Coronary artery (tissue), 2 donors: ENCODE results near the gene PARP3.

Experiments
- DNase-seq: peaks from one replicate; pipeline ENCODE4 v3.0.0-alpha.2; 2017; ENCODE audit warnings: low spot score
- H3K27ac ChIP-seq, 2 donors: fragments of 200-600 bp; sonication (generic); one replicate each; pipeline ENCODE4 v1.5.1; 2016 to 2019
- H3K4me3 ChIP-seq: fragments of 200-600 bp; sonication (generic); 2 replicates; pipeline ENCODE4 v1.5.1; 2016; ENCODE audit warnings: mild to moderate bottlenecking, moderate library complexity
- TF ChIP-seq, protein P1 (sequence below): fragments of 200-600 bp; sonication (generic); IDR thresholded peaks from one replicate; pipeline ENCODE4 v1.5.1; 2019; ENCODE audit warnings: antibody characterized with exemption

The PARP3 gene

DNA sequence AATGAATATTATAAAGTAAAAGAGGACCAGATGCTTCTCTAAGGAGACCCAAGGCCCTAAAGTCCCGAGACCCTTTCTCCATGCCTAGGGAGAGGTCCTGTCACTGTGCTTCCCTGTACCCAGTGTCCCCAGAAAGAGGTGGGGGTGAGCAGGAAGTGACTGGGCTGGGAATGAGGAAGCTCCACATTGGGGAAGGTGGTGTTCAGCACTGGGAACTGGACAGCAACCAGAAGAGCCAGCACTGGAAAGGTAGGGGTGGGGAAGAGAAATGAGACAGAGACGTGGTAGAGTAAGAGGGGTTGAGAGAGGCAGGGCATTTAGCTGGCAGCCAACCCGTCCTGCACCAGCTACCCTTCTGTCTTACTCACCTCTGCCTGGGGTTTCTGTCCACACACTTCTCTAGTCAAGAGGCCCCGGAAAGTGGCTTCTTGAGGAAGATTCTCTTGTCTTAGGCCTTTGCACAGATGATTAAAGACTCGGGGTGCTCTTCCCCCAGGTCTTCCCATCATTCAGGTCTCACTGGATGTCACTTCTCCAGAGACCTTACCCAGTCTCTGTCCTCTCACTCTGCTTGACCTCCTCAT, 12.7 kb upstream of the PARP3 start:
- no peak for DNase-seq
- TF ChIP-seq, protein P1, sequence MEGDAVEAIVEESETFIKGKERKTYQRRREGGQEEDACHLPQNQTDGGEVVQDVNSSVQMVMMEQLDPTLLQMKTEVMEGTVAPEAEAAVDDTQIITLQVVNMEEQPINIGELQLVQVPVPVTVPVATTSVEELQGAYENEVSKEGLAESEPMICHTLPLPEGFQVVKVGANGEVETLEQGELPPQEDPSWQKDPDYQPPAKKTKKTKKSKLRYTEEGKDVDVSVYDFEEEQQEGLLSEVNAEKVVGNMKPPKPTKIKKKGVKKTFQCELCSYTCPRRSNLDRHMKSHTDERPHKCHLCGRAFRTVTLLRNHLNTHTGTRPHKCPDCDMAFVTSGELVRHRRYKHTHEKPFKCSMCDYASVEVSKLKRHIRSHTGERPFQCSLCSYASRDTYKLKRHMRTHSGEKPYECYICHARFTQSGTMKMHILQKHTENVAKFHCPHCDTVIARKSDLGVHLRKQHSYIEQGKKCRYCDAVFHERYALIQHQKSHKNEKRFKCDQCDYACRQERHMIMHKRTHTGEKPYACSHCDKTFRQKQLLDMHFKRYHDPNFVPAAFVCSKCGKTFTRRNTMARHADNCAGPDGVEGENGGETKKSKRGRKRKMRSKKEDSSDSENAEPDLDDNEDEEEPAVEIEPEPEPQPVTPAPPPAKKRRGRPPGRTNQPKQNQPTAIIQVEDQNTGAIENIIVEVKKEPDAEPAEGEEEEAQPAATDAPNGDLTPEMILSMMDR, result no peak
- no peak overlapping the region for H3K27ac ChIP-seq
- no peak overlapping the region for H3K4me3 ChIP-seq

DNA sequence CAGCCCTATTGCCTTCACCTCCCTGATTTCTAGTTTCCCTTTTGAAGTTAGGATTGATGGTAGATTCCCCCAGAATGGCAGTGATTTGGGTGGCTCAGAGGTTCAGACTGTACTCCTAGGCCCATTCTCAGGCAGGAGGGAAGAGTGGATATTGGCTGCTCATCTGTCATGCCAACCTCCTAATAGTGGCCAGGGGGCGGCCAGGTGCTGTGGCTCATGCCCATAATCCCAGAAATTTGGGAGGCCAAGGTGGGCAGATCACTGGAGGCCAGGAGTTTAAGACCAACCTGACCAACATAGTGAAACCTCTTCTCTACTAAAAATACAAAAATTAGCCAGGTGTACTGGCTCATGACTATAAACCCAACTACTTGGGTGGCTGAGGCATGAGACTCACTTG, 11.7 kb upstream of the PARP3 start:
- DNase-seq, result no peak
- Histone ChIP-seq H3K4me3 (no peak overlapping the region), H3K27ac (no peak overlapping the region)
- TF ChIP-seq, protein P1, result no peak

DNA sequence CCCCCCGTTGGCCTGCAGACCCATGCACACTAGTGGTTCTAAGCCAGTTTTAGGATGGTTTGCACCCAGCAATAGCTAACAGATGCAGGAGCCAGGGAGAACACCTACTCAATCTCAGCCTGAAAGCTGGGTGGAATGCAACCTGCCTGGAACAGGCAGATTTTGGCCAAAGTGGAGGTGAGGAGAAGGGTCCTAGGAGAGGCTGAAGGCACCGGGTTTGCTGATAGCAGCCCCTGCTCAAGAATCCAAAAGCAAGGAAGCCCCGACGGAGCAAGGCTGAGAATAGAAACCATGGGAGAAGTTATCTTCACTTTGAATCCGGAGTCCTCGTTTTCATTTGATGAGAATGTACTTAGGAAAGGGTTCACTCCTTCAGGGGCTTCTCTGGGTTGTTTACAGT, 10.4 kb upstream of the PARP3 start:
- Histone ChIP-seq H3K27ac (no peak overlapping the region), H3K4me3 (no peak overlapping the region)
- TF ChIP-seq, protein P1, result no peak
- DNase-seq, result no peak

DNA sequence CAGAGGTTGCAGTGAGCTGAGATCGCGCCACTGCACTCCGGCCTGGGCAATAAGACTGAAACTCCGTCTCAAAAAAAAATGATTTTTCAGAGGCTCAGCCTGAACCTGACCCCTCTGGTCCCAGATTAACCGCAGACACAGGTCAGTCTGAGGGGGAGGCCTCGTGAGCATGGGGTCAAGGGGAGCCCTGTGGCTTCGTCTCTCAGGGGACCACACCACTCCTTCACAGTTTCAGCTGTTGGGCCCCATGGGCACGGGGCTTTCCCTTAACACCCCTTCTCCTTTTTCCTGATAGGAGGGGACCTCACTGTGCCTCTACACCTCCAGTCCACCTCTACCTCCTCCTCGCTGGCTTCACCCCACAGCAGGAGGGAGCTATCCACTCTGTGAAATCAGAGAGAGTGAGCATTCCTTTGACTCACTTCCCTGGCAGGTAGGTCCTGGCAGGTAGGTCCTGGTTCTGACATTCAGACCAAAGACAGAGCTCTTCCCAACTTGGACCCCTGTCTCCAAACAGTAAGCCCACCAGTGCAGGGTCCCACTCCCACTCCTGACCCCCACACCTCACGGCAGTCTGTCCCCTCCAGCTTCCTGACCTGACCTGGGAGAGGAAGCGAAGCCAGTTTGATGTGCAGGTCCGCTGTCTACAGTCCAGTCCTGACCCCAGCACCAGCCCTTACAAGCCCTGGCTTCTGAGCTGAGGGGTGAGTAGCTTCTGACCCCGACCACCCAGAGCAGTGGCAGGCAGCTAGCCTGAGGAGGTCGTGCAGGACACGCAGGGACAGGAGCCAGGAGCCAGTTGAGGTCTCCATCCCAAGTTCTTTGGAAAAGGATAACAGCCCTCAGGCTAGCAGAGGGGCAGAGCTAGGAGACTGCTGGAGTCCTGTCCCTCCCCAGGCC, 9.4 kb upstream of the PARP3 start:
- DNase-seq, result no peak
- no peak overlapping the region for H3K27ac ChIP-seq
- TF ChIP-seq, protein P1, result no peak
- H3K4me3 ChIP-seq, result no peak overlapping the region

DNA sequence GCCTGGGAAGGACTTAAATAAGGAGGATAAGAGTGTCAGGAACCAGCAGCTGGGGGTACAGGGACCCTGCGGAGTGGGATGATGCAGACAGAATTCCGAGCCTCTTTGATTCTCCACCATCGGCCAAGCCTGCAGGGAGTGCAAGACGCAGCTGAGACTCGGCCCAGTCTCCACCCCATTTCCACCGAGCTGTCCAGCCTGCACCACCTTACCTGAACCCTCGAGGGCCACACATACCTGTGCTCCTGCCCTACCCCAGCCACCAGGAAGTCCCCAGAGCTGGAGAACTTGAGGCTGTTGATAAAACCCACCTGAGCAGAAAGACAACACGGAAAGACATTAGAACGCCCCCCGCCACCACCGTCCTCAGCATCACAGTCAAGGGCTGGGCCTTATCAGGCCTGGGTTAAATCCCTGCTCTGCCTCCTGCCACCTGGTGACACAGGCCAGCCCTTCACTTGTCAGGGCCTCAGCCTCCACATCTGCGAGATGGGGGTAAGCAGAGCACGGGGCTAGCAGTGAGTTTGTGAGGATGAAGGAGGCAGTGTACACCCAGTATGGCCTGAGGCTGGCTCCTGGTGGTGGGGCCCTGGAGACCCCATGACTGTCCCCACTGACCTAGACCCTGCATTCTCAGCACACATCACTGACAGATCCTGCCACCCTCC, 8.6 kb upstream of the PARP3 start:
- TF ChIP-seq, protein P1, result no peak

DNA sequence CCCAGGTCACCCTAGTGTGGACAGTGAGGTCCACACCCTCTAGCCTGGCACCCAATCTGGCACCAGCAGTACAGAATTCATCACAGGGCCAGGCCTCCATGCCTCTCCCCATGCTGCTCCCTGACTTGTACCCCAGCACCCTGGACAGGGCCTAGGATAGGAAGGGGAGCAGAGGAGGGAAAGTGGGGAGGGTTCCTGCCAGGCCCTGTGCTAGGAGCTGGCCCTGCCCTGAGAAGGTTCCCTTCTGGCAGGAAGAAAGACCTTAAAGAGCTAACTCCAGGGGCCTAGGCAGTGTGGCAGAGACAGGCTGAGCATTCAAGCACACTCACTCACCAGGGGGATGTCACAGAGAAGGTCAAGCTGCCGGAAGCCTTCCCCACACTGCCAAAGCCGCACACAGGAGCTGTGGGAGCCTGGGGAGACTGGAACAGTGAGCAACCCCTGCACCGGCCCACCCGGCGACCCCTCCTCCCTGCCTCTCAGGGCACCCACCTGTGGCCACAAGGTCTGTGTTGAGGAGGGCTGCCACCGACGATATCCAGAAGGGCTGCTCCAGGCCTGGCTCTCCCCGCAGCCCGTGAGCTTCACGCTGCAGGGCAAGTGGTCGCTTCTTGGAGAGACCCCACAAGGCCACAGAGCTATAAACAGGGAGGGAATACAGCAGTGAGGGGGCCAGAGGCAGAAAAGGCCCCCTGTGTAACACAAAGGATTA, 7.9 kb upstream of the PARP3 start:
- TF ChIP-seq, protein P1, result no peak
- DNase-seq, result no peak
- Histone ChIP-seq H3K27ac (no peak overlapping the region), H3K4me3 (no peak overlapping the region)

More for the DNA sequence above, 8.6 kb upstream of the PARP3 start:
- Histone ChIP-seq H3K4me3 (no peak overlapping the region), H3K27ac (no peak overlapping the region)
- no peak for DNase-seq
